SK-N-SH treated with all-trans-retinoic acid at 6 μM for 48 hours (cell line): ENCODE measurements around the gene ENO3.

Source experiments
- ATAC-seq: fragments of 200-7000 bp; cut with Tn5 transposase; 3 replicates; pipeline ENCODE4 v1.9.1; 2020; ENCODE audit warnings: mild to moderate bottlenecking, moderate library complexity
- BACH2 ChIP-seq: fragments of 250-450 bp; sonication (Bioruptor Pico); IDR thresholded peaks from 2 replicates; pipeline ENCODE4 v1.9.0; 2021; ENCODE audit warnings: mild to moderate bottlenecking, borderline replicate concordance
- CSDC2 ChIP-seq: fragments of 250-450 bp; sonication (Bioruptor Pico); IDR thresholded peaks from 2 replicates; pipeline ENCODE4 v1.5.0; 2020; ENCODE audit warnings: mild to moderate bottlenecking, moderate library complexity
- ESRRG ChIP-seq: fragments of 250-450 bp; sonication (Bioruptor Pico); IDR thresholded peaks from 2 replicates; pipeline ENCODE4 v1.6.1; 2021; ENCODE audit warnings: mild to moderate bottlenecking
- OSR1 ChIP-seq: fragments of 250-450 bp; sonication (Bioruptor Pico); IDR thresholded peaks from 2 replicates; pipeline ENCODE4 v1.8.0; 2022; ENCODE audit warnings: moderate library complexity, mild to moderate bottlenecking, inconsistent platforms
- PPARA ChIP-seq: fragments of 250-450 bp; sonication (Bioruptor Pico); IDR thresholded peaks from 2 replicates; pipeline ENCODE4 v1.5.0; 2020; ENCODE audit warnings: mild to moderate bottlenecking, borderline replicate concordance
- SNAI2 ChIP-seq: fragments of 250-450 bp; sonication (Bioruptor Pico); IDR thresholded peaks from 2 replicates; pipeline ENCODE4 v1.5.0; 2020; ENCODE audit warnings: mild to moderate bottlenecking, moderate library complexity
- TOX ChIP-seq: fragments of 250-450 bp; sonication (Bioruptor Pico); IDR thresholded peaks from 2 replicates; pipeline ENCODE4 v1.8.0; 2021; ENCODE audit warnings: mild to moderate bottlenecking, moderate library complexity, borderline replicate concordance
- TSHZ2 ChIP-seq: fragments of 250-450 bp; sonication (Bioruptor Pico); IDR thresholded peaks from 2 replicates; pipeline ENCODE4 v1.5.0; 2020; ENCODE audit warnings: mild to moderate bottlenecking, moderate library complexity
- ZFP3 ChIP-seq: fragments of 250-450 bp; sonication (Bioruptor Pico); IDR thresholded peaks from 2 replicates; pipeline ENCODE4 v1.5.0; 2020; ENCODE audit warnings: mild to moderate bottlenecking, moderate library complexity
- ZFP30 ChIP-seq: fragments of 450-650 bp; formaldehyde crosslinking; IDR thresholded peaks from 2 replicates; pipeline ENCODE4 v1.5.0; 2022; ENCODE audit warnings: mild to moderate bottlenecking, moderate library complexity
- ZNF565 ChIP-seq: fragments of 450-650 bp; formaldehyde crosslinking; conservative IDR thresholded peaks from 2 replicates; pipeline ENCODE4 v1.5.0; 2020; ENCODE audit warnings: low read depth, mild to moderate bottlenecking, moderate library complexity
- ZNF70 ChIP-seq: fragments of 450-650 bp; formaldehyde crosslinking; IDR thresholded peaks from 2 replicates; pipeline ENCODE4 v1.5.0; 2020; ENCODE audit warnings: mild to moderate bottlenecking, moderate library complexity
- ZNF8 ChIP-seq: fragments of 450-650 bp; formaldehyde crosslinking; IDR thresholded peaks from 2 replicates; pipeline ENCODE4 v1.5.0; 2020; ENCODE audit warnings: mild to moderate bottlenecking, moderate library complexity
- TF ChIP-seq, protein P1 (sequence below): fragments of 250-450 bp; sonication (Bioruptor Pico); IDR thresholded peaks from 2 replicates; pipeline ENCODE4 v1.8.0; 2020; ENCODE audit warnings: mild to moderate bottlenecking, moderate library complexity, borderline replicate concordance
- TF ChIP-seq, protein P2 (sequence below): fragments of 250-450 bp; sonication (Bioruptor Pico); IDR thresholded peaks from 2 replicates; pipeline ENCODE4 v1.5.1; 2021; ENCODE audit warnings: mild to moderate bottlenecking, moderate library complexity

The ENO3 gene

GRCh38 chr17:4947411-4948165 is 3.3 kb upstream of the ENO3 start:
- no peak for TF ChIP-seq BACH2
- TF ChIP-seq, protein P1, sequence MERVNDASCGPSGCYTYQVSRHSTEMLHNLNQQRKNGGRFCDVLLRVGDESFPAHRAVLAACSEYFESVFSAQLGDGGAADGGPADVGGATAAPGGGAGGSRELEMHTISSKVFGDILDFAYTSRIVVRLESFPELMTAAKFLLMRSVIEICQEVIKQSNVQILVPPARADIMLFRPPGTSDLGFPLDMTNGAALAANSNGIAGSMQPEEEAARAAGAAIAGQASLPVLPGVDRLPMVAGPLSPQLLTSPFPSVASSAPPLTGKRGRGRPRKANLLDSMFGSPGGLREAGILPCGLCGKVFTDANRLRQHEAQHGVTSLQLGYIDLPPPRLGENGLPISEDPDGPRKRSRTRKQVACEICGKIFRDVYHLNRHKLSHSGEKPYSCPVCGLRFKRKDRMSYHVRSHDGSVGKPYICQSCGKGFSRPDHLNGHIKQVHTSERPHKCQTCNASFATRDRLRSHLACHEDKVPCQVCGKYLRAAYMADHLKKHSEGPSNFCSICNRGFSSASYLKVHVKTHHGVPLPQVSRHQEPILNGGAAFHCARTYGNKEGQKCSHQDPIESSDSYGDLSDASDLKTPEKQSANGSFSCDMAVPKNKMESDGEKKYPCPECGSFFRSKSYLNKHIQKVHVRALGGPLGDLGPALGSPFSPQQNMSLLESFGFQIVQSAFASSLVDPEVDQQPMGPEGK: 0 out of 2 replicates have a peak, but pooled peaks have one; percentile 11
- no peak for TF ChIP-seq ZNF70
- TF ChIP-seq, protein P2, sequence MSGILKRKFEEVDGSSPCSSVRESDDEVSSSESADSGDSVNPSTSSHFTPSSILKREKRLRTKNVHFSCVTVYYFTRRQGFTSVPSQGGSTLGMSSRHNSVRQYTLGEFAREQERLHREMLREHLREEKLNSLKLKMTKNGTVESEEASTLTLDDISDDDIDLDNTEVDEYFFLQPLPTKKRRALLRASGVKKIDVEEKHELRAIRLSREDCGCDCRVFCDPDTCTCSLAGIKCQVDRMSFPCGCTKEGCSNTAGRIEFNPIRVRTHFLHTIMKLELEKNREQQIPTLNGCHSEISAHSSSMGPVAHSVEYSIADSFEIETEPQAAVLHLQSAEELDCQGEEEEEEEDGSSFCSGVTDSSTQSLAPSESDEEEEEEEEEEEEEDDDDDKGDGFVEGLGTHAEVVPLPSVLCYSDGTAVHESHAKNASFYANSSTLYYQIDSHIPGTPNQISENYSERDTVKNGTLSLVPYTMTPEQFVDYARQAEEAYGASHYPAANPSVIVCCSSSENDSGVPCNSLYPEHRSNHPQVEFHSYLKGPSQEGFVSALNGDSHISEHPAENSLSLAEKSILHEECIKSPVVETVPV (CRISPR knock-in tag): 0 out of 2 replicates have a peak, but pooled peaks have one; percentile 33
- TF ChIP-seq, all 23 proteins: peak for 2
- ATAC-seq: peak; percentile 9

DNA sequence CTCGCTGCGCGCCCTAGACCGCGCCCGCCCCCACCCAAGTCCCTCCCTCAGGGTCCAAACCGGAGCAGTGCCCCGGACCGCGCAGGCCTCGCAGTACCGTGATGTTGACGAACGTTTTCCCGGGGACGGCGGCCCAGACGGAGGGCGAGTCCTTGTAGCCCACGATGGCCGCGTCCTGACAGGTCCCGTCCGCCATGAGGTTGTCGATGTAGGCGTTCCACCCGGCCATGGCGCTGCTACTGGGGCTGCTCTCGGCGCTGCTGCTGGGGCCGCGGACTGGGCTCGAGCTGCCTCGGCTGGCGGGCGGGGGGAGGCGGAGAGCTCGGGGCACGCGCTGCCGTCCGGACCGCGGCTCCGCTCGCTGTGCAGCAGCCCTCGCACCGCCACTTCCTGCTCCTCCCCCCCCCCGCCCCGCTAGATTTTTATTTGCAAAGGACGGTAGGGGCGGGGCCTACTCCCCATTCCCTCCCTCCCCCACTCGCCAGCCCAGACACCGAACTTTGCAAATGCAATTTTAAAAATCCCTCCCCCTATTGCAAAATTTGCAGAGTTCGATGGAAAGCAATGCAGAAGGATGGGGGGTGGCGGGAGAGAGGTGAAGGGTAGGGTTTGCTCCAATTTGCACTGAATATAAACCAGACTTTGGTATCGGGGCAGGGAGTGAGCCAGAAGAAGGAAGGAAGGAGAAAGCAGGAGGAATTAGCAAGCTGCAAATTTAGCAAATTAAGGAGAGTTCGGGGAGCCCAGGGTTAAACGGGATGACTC is 2.6 kb upstream of the ENO3 start, which contains the start of gene PFN1:
PFN1 (minus strand) TSS at position 365 of the 765 bp plus-strand sequence; CDS start at position 229, 136 bp downstream.
- TF ChIP-seq, protein P1: peak; percentile 16; the same call in 1 of the 2 replicates
- TF ChIP-seq ZFP30 (CRISPR knock-in tag): no peak

GRCh38 chr17:4948931-4949320 is 2.0 kb upstream of the ENO3 start:
- TF ChIP-seq TSHZ2 (CRISPR knock-in tag): no peak
- TF ChIP-seq PPARA: no peak
- TF ChIP-seq BACH2: no peak
- TF ChIP-seq SNAI2 (CRISPR knock-in tag): no peak
- TF ChIP-seq, all 23 proteins: peak for 0
- peak; percentile 67 for ATAC-seq

More for the DNA sequence above, 2.6 kb upstream of the ENO3 start, which contains the start of gene PFN1:
- ATAC-seq: peak; percentile 48

DNA sequence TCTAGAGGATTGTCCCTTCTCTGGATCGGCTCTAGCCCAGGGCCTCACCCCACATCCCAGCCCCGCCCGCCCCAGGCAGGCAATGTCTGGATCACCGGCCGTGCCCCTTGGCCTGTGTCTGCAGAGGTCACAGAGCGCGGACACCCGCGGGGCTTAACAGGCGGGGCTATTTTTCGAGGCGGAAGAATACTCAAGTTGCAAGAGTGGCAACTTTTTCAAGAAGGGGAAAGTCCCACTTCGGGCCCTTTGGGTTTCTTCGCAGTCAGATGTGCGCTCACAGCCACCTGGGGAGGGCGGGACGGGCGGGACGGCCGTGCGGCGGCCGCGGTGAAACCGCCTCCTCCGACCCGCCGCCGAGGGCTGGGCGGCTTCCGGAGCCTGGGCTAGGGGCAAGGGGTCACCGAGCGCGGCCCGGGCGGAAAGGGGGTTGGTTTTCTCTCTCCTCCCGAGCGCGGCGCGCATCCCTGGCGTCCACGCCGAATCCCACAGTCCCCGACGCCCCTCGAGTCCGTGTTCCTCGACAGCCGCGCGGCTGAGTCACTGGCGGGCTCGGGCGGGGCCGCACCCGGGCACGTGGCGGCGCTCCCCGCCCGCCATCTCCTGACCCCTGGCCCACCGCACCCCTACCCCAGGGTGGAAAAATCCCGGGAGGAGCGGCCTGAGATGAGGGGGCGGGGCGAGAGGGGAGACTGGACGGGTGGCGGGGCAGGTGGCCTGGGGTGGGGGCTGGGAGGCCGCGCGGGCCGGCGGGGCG is 1.4 kb upstream of the ENO3 start:
- ATAC-seq: peak; percentile 7
- no peak for TF ChIP-seq ZNF565 (CRISPR knock-in tag)
- TF ChIP-seq TSHZ2 (CRISPR knock-in tag): no peak
- no peak for TF ChIP-seq ZFP3 (CRISPR knock-in tag)
- TF ChIP-seq, protein P1: no peak
- no peak for TF ChIP-seq ZNF70
- TF ChIP-seq, protein P2 (CRISPR knock-in tag): no peak
- TF ChIP-seq TOX (CRISPR knock-in tag): no peak
- TF ChIP-seq ESRRG (CRISPR knock-in tag): no peak
- no peak for TF ChIP-seq OSR1 (CRISPR knock-in tag)
- TF ChIP-seq ZNF8 (CRISPR knock-in tag): no peak
- TF ChIP-seq BACH2: no peak
- no peak for TF ChIP-seq CSDC2 (CRISPR knock-in tag)
